BLaER1 (cell line): ENCODE results near the gene GSDME.

Source experiments
- H3K27ac ChIP-seq: shearing (Covaris generic); formaldehyde crosslinking; 2 replicates; pipeline ENCODE4 v1.8.1; 2022
- H3K27me3 ChIP-seq: shearing (Covaris generic); formaldehyde crosslinking; 2 replicates; pipeline ENCODE4 v1.8.1; 2022
- H3K36me3 ChIP-seq: shearing (Covaris generic); formaldehyde crosslinking; 2 replicates; pipeline ENCODE4 v1.8.1; 2022
- H3K4me1 ChIP-seq: shearing (Covaris generic); formaldehyde crosslinking; 2 replicates; pipeline ENCODE4 v1.8.1; 2022
- H3K4me2 ChIP-seq: shearing (Covaris generic); formaldehyde crosslinking; 2 replicates; pipeline ENCODE4 v1.8.1; 2022
- H3K4me3 ChIP-seq: shearing (Covaris generic); formaldehyde crosslinking; 2 replicates; pipeline ENCODE4 v1.8.1; 2022
- H3K9ac ChIP-seq: shearing (Covaris generic); formaldehyde crosslinking; 2 replicates; pipeline ENCODE4 v1.8.1; 2022
- H3K9me3 ChIP-seq: shearing (Covaris generic); formaldehyde crosslinking; 2 replicates; pipeline ENCODE4 v1.8.1; 2022
- H4K20me1 ChIP-seq: shearing (Covaris generic); formaldehyde crosslinking; 2 replicates; pipeline ENCODE4 v1.8.1; 2022
- Cebpa-rat ChIP-seq: shearing (Covaris generic); IDR thresholded peaks from 2 replicates; pipeline ENCODE4 v1.8.1; 2022

GSDME gene

DNA sequence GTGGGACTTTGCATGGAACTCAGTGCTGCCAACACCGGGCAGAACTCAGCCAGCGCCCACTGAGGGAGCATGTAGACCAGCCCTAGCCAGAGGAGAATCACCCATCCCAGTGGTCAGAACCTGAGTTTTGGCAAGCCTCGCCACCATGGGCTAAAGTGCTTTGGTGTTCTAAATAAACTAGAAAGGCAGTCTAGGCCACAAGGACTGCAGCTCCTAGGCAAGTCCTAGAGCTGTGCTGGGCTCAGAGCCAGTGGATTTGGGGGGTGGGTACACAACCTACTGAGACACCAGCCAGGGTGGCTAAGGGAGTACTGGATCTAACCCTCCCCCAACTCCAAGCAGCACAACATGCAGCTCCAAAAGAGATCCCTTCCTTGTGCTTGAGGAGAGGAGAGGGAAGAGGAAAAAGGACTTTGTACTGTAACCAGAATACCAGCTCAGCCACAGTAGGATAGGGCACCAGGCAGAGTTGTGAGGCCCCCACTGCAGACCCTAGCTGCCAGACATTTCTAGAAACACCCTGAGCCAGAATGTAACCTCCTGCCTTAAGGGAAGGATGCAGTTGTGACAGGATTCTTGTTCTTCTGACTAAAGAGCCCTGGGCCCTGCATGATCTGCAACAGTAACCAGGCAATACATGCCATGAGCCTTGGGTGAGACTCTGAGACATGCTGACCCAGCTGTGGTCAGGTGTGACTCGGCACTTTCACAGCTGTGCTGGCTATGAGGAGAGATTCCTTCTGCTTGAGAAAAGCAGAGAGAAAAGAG, 24.4 kb downstream of the GSDME start:
- H3K4me2 ChIP-seq, result no peak overlapping the region

DNA sequence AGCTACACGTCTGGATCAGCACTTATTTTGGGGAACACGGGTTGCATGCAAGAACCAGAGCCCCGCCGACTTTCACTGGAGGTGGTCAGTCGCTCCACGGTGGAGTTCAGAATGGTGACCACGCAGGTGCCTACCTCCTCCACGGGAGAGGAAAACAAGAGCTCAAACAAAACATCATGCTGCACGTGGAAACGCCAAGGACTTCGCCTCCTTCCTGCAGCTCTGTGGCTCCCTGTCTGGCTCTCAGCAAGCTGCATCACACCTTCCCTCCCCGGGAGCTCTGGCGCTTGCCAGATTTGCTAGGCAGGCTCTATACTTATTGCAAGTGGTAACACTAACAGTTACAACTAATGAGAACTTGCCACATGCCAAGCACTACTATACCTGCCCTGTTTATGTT, 26.0 kb downstream of the GSDME start:
- H3K9ac ChIP-seq, result no peak overlapping the region
- H3K9me3 ChIP-seq, result no peaks in the 10 kb centered on the region
- H3K4me3 ChIP-seq, result no peak overlapping the region
- peaks cover 32% of the 10 kb centered on the region for H3K4me1 ChIP-seq
- H3K27me3 ChIP-seq, result no peaks in the 10 kb centered on the region
- no peak for TF ChIP-seq Cebpa-rat
- no peaks in the 10 kb centered on the region for H3K36me3 ChIP-seq
- H4K20me1 ChIP-seq, result no peaks in the 10 kb centered on the region
- no peak overlapping the region for H3K4me2 ChIP-seq
- no peak overlapping the region for H3K27ac ChIP-seq

More for the DNA sequence above, 24.4 kb downstream of the GSDME start:
- no peaks in the 10 kb centered on the region for H3K36me3 ChIP-seq
- no peaks in the 10 kb centered on the region for H4K20me1 ChIP-seq
- peaks cover 17% of the 10 kb centered on the region for H3K4me1 ChIP-seq
- no peaks in the 10 kb centered on the region for H3K27me3 ChIP-seq
- no peak overlapping the region for H3K4me3 ChIP-seq
- no peak for TF ChIP-seq Cebpa-rat
- no peak overlapping the region for H3K27ac ChIP-seq
- H3K9ac ChIP-seq, result no peak overlapping the region
- peaks cover 2% of the 10 kb centered on the region; the same call in 1 of the 2 replicates for H3K9me3 ChIP-seq

DNA sequence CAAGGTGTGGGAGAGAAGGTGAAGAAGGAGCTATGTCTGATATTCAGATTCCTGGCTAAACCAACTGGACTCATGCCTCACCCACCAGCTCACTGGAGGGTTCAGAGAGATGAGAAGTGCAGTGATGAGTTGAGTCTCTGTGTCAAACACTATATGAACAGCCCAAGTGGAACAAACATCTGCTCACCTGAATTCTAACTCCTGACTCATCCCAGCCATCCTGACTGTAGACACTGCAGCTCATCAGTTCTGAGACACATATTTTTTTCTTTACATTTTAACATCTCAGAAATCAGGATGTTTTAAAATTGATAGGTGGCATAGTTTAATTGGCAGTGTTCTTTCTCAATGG, 27.3 kb downstream of the GSDME start:
- Histone ChIP-seq H3K9ac (no peak overlapping the region), H3K27me3 (no peaks in the 10 kb centered on the region), H3K36me3 (no peaks in the 10 kb centered on the region), H3K4me2 (no peak overlapping the region), H3K4me1 (peaks cover 38% of the 10 kb centered on the region), H3K4me3 (no peak overlapping the region), H3K27ac (no peak overlapping the region), H4K20me1 (no peaks in the 10 kb centered on the region), H3K9me3 (no peaks in the 10 kb centered on the region)
- TF ChIP-seq Cebpa-rat, result no peak

DNA sequence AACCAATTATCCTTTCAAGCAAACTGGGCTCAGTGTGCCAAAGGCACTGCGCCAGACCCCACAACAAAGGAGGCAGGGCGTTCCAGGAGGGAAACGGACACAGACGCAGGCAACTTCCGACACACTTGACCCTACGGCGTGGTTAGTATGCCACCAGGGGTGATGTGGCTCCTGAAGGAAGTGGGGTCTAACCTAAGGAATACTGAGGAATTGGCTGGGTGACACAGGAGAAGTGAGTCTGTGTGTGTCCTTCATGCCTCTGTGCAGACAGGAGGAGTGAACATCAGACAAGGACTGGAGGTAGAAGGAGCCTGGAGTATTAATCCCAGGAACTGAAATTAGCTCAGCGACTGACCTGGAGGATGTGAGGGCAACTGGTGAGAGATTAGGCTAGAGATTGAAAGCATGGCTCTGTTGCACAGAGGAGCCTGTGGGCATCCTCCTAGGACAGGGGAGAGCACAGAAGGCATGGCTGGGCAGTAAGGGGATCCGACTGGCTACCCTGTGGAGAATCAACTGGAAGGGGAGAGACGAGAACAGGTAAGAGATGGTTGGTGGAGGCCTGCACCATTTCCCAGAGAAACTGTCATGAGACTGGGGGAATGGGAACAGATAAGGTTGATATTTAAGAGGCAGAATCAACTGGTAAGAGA, 27.8 kb downstream of the GSDME start:
- Histone ChIP-seq H3K27me3 (no peaks in the 10 kb centered on the region), H3K36me3 (no peaks in the 10 kb centered on the region), H3K4me3 (no peak overlapping the region), H3K9ac (no peak overlapping the region), H3K4me1 (peaks cover 40% of the 10 kb centered on the region), H4K20me1 (no peaks in the 10 kb centered on the region), H3K4me2 (peak overlapping the region; percentile 68), H3K9me3 (no peaks in the 10 kb centered on the region), H3K27ac (no peak overlapping the region)
- TF ChIP-seq Cebpa-rat, result no peak

DNA sequence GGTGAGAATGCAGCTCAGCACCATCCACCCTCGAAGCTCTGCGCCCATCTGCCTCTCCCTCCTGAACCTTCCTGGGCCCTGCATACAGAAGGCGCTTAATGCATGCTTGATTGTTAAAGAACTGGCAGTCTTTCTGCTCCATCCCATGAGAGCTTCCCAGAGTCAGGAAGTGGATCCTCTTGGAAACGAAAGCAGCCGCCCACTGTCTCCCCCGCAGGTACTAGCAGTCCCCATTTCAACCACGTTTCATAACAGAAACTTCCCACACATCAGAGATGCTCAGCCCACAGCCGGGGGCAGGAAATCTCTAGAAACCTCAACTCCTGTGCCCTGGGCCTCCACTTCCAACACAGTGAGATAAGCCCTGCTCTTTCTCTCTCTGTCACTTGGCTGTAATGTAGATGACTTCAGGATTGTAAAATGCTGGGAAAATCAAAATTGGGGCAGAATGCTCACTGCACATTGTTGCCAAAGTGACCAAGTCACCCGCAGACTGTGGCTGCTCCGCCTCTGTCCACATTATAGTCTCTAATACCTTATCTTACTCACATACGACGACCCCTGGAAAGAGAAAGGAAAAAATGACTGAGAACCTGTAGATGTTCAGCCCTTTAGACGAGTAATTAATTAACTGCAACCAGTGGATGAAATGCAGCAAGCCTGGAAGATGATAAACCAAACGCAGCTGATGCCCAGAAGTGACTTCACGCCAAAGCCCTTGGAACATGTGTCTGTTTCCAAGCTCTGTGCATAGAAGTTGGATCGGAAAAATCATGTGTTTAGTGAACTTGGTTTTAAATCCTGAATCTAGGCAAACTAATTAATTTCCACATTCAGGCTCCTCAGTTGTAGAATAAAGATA, 28.5 kb downstream of the GSDME start:
- Histone ChIP-seq H3K4me1 (peaks cover 43% of the 10 kb centered on the region), H3K27me3 (no peaks in the 10 kb centered on the region), H3K27ac (no peak overlapping the region), H3K4me3 (no peak overlapping the region), H4K20me1 (no peaks in the 10 kb centered on the region), H3K36me3 (no peaks in the 10 kb centered on the region), H3K9me3 (no peaks in the 10 kb centered on the region), H3K4me2 (peak overlapping the region; percentile 68), H3K9ac (no peak overlapping the region)
- no peak for TF ChIP-seq Cebpa-rat

DNA sequence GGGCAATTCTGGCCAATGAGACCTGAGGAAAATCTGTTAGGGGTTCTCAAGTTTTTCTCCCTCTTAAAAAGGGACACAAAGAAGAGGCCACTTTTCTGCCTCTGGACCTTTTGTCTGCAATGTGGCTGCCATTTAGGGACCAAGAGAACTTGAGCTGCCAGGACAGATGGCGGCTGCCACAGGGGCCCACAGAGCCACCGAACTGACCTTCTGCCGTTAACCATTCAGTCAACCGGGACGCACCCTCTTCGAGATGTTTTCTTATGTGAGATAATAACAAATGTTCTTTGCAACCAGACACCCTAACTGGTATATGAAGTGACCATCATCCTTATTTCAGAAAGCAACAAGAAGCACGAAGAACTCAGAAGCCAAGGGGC, 29.2 kb downstream of the GSDME start:
- no peaks in the 10 kb centered on the region for H3K27me3 ChIP-seq
- H4K20me1 ChIP-seq, result no peaks in the 10 kb centered on the region
- H3K9me3 ChIP-seq, result no peaks in the 10 kb centered on the region
- no peak overlapping the region for H3K9ac ChIP-seq
- no peaks in the 10 kb centered on the region for H3K36me3 ChIP-seq
- H3K4me2 ChIP-seq, result peak overlapping the region; percentile 68
- peaks cover 49% of the 10 kb centered on the region for H3K4me1 ChIP-seq
- no peak overlapping the region for H3K27ac ChIP-seq
- H3K4me3 ChIP-seq, result no peak overlapping the region
- TF ChIP-seq Cebpa-rat, result no peak

DNA sequence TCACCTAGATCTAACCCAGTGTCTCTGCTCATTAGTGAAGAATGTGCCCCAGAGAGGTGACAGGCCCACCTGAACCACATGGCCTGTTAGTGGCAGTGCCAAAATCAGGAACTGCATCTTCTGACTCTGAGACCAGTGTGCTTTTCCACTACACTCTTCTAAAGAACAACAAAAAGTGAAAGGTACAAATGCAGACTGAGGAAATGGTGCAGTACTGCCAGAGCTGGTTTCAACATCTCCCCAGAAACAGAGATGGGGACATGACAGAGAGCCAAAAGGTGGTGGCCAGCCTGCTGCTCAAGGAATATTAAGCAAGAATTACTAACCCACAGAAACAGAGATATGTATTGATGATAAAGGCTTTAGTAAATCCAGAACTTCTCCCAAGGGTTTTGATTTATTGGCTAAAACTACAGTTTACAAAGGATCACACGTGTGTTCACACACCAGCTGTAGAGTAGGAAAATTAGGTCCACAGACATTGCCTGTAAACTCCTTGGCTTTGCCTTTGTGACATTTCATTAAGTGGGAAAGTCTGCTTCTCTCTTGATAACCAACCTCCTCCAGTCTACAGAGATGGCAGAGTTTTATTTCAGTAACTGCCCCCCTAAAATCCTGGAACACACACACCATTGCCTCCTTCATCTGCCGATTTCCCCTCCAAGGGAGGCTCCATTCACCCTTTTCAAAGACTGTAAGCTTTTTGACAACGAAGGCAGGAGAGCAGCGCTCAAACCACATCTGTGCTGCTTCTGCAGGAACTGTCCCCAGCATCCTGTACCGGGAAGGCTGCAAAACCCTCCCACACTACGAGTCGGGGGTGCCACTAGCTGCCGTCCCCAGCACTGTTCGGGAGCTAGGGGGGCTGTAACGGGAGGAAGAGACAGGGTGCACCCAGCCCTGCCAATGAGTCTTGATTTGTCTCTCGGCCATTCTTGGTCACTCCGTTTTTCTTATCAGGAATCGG, 29.8 kb downstream of the GSDME start:
- no peak overlapping the region for H3K27ac ChIP-seq
- peak overlapping the region; percentile 68 for H3K4me2 ChIP-seq

DNA sequence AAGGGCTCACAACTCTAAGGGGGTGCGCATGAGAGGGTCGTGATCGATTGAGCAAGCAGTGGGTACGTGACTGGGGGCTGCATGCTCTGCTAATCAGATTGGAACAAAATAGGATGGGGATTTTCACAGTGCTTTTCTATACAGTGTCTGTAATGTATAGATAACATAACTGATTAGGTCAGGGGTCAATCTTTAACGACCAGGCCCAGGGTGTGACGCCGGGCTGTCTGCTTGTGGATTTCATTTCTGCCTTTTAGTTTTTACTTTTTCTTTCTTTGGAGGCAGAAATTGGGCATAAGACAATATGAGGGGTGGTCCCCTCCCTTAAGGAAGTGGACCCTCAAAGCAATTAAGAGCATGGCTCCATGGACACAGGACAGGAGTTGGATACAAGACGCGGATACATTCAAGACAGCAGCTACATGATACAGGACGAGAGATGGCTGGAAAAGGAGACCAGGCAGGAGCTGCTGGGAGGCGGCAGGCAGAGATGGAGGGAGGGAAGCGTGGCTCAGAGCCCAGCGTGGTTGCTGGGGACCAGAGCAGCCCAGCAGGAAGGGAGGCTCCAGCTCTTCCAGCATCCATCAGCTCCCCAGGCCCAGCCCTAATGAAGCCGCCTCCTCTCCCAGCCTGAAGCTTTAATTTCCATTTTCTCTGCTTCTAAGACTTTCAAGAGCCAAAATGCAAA, 31.6 kb downstream of the GSDME start:
- no peak for TF ChIP-seq Cebpa-rat

More for the DNA sequence above, 29.8 kb downstream of the GSDME start:
- no peak overlapping the region for H3K4me3 ChIP-seq
- no peaks in the 10 kb centered on the region for H4K20me1 ChIP-seq
- TF ChIP-seq Cebpa-rat, result no peak
- peaks cover 56% of the 10 kb centered on the region for H3K4me1 ChIP-seq
- H3K27me3 ChIP-seq, result no peaks in the 10 kb centered on the region; the same call in 1 of the 2 replicates
- H3K9ac ChIP-seq, result no peak overlapping the region
- no peaks in the 10 kb centered on the region for H3K36me3 ChIP-seq
- H3K9me3 ChIP-seq, result no peaks in the 10 kb centered on the region

More for the DNA sequence above, 31.6 kb downstream of the GSDME start:
- no peaks in the 10 kb centered on the region for H3K36me3 ChIP-seq
- H3K9ac ChIP-seq, result no peak overlapping the region
- H3K4me2 ChIP-seq, result peak overlapping the region; percentile 68
- no peaks in the 10 kb centered on the region for H3K9me3 ChIP-seq
- no peak overlapping the region for H3K27ac ChIP-seq
- no peaks in the 10 kb centered on the region for H4K20me1 ChIP-seq
- H3K4me1 ChIP-seq, result peaks cover 73% of the 10 kb centered on the region
- H3K27me3 ChIP-seq, result no peaks in the 10 kb centered on the region; the same call in 1 of the 2 replicates
- H3K4me3 ChIP-seq, result no peak overlapping the region
